ENCODE measurements around the gene POTEF.
"Not testable (repeated sequence)": the region's sequence is repeated elsewhere in the genome, so short reads cannot be mapped to it uniquely, and the experiment has no call there.

The POTEF gene

DNA sequence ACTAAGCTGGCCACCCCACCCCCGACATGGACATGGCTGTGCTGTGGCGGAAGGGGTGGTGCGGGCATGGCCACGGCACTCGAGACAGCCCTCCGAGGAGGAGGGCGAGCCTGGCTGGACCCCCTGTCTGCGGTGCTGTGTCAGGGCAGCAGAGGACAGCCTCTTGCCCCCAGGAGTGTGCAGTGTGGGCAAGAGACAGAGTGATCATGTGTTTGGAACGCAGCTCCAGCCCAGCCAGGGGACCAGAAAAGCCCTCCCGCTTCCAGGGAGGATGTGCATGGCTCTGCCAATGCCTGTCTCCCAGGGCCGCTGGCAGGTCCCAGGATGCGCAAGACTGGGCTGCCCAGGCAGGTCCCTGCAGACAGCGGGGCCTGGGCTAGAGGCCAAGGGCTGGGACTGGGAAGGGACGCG lies 9.8 kb upstream of the POTEF start:
- not testable (repeated sequence) for H3K4me3 ChIP-seq (ENCODE audit: low read length); H3K27me3 ChIP-seq (ENCODE audit: control insufficient read depth, insufficient read depth, low read length); H3K36me3 ChIP-seq (ENCODE audit: insufficient read depth, low read length); H3K9me3 ChIP-seq (replicated peaks; ENCODE audit: low read length); H3K4me1 ChIP-seq (ENCODE audit: control insufficient read depth, insufficient read depth, low read length); H3K9ac ChIP-seq (ENCODE audit: low read depth, low read length); H3K4me2 ChIP-seq (ENCODE audit: low read length)

DNA sequence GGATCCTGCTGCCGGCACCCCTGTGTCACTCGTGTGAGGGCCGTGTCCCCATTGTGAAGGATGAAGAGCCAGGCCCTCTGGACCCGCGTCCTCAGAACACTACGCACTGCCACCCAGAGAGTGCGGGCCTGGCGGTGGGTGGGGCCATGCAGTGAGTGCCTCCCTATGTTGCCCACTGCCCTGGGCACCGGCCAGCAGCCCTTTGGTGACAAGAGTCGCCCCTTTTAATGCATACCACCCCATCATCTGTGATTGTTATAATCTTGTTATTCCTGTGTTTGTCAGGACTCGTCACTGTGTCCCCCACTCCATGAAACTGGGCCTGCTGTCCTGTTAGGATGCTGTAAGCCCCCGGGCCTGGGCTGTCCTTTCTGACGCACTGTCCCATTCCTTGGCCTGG lies 9.3 kb upstream of the POTEF start:
- not testable (repeated sequence) for H3K9ac ChIP-seq (ENCODE audit: low read depth, low read length); H3K27me3 ChIP-seq (ENCODE audit: control insufficient read depth, insufficient read depth, low read length); H3K9me3 ChIP-seq (replicated peaks; ENCODE audit: low read length)

DNA sequence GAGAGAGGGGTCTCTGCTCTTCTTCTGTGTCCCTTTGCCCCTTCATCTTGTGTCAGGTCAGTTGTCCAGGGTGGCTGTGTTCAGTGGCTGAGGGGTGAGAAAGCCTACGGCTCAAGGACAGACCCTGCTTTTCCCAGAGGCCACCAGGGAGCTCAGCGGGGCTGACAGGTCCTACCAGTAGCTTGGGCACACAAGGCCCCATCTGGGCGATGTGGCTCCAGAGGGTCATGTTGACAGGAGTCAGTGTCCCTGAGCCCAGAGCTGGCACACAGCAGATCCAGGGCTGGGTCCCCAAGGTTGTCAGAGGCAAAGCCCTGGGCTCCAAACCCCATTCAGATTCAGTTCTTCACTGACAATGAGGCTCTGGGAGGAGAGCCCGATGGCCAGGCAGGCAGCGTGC lies 8.1 kb upstream of the POTEF start:
- not testable (repeated sequence) for H3K4me3 ChIP-seq (ENCODE audit: low read length); H3K9me3 ChIP-seq (replicated peaks; ENCODE audit: low read length); H3K36me3 ChIP-seq (ENCODE audit: insufficient read depth, low read length); H3K27me3 ChIP-seq (ENCODE audit: control insufficient read depth, insufficient read depth, low read length); H3K4me2 ChIP-seq (ENCODE audit: low read length); H3K9ac ChIP-seq (ENCODE audit: low read depth, low read length); H3K4me1 ChIP-seq (ENCODE audit: control insufficient read depth, insufficient read depth, low read length)

More for the DNA sequence above, 9.3 kb upstream of the POTEF start:
- H3K4me1 ChIP-seq (ENCODE audit: control insufficient read depth, insufficient read depth, low read length); H3K36me3 ChIP-seq (ENCODE audit: insufficient read depth, low read length); H3K4me3 ChIP-seq (ENCODE audit: low read length); H3K4me2 ChIP-seq (ENCODE audit: low read length): not testable (repeated sequence)

DNA sequence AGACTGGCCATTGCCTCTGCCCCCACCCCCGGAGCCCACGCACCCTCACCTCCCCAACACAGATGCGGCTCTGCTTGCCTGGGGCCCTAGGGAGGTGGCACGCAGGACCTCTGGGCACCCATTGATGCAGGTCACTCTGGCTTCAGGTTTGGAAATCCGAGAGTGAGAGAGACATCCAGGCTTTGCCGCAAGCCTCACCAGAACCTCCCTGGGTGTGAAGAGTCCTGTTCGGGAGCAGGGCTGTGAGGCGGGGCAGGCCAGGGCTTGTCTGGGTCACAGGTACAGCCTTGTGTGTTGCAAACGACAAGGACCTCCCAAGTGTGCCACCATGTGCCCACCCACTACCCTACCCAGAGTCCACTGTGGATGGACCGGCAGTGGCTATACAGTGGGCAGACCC lies 7.5 kb upstream of the POTEF start:
- not testable (repeated sequence) for H3K4me3 ChIP-seq (ENCODE audit: low read length); H3K4me1 ChIP-seq (ENCODE audit: control insufficient read depth, insufficient read depth, low read length); H3K9ac ChIP-seq (ENCODE audit: low read depth, low read length); H3K9me3 ChIP-seq (replicated peaks; ENCODE audit: low read length); H3K27me3 ChIP-seq (ENCODE audit: control insufficient read depth, insufficient read depth, low read length); H3K36me3 ChIP-seq (ENCODE audit: insufficient read depth, low read length); H3K4me2 ChIP-seq (ENCODE audit: low read length)

DNA sequence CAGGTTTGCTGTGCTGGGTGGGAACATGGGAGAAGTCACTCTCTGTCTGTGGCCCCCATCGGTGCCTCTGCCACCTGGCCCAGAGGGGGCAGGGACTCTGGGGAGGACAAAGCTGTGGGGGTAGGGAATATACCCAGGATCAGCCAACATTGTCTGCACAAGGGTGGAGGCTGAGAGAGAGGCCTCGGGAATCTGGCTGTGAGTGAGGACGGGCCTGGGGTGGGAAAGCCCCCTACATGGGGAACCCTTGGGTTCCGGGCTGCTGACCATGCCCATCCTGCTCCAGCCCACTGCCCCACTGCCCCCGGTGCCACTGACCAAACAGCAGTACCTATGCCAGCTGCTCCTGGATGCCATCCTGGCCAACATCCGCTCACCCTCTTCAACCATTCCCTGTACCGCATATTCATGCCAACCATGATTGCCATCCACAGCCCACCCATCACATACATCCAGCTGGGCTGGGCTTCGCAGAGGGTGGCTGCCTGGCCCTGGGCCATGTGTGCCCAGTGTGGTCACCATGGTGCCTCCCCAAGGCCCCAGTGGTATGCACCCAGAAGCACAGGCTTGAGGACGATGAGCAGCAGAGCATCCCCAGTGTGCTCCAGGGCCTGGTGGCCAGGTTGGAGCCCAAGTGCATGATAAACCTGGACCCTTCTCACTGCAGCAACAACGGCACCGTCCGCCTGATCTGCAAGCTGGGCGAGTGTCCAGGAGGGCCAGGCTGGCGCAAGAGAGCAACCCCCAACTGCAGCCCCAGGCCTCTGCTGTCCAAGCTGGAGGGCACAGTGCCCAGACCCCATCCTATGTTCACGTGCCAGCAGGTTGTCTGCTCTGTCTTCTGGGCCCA lies 6.9 kb upstream of the POTEF start:
- no peaks in the 10 kb centered on the region for H3K9me3 ChIP-seq (replicated peaks; ENCODE audit: low read length)
- no peak overlapping the region for H3K4me3 ChIP-seq (ENCODE audit: low read length)
- no peak overlapping the region for H3K4me2 ChIP-seq (ENCODE audit: low read length)
- H3K4me1 ChIP-seq (ENCODE audit: control insufficient read depth, insufficient read depth, low read length): no peaks in the 10 kb centered on the region
- H3K27me3 ChIP-seq (ENCODE audit: control insufficient read depth, insufficient read depth, low read length): no peaks in the 10 kb centered on the region
- H3K36me3 ChIP-seq (ENCODE audit: insufficient read depth, low read length): no peaks in the 10 kb centered on the region
- no peak overlapping the region for H3K9ac ChIP-seq (ENCODE audit: low read depth, low read length)

DNA sequence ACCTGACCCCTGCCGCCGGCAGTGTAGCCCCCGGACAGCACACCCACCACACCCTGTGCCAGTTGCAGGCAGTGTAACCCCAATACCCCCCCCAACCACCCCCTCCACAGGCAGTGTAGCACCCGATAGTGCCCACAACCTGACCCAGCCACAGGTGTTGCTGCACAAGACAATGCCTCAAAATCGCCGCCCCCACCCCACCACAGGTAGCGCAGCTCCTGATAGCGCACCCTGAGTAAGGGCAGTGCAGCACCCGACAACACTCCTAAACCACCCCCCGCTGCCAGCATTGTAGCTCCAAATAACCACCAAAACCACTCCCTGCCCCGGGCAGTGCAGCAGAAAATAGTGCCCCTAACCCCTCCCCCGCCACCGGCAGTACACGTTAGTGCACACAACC lies 558 bp downstream of the POTEF start:
- not testable (repeated sequence) for H3K9me3 ChIP-seq (replicated peaks; ENCODE audit: low read length); H3K36me3 ChIP-seq (ENCODE audit: insufficient read depth, low read length); H3K4me3 ChIP-seq (ENCODE audit: low read length); H3K4me1 ChIP-seq (ENCODE audit: control insufficient read depth, insufficient read depth, low read length); H3K27me3 ChIP-seq (ENCODE audit: control insufficient read depth, insufficient read depth, low read length); H3K4me2 ChIP-seq (ENCODE audit: low read length); H3K9ac ChIP-seq (ENCODE audit: low read depth, low read length)

DNA sequence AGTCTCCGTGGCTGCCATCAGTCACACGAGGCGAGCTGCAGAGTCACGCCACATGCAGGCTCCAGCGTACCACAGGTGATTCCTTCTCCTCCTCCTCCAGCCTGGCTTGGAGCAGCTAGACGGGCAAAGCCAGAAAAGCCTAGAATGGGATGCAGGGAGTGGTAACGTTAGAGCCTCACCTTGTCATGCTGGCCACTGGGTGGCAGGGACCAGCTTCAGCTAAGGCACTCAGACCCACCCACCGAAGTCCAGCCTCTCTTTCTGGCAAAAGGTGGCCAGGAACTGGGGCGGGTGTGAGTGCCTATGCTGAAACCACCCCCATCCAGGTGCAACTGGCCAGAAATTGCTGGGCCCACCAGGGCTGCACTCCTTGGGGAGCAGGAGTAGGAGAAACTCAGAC lies 1.3 kb downstream of the POTEF start:
- not testable (repeated sequence) for H3K9me3 ChIP-seq (replicated peaks; ENCODE audit: low read length); H3K36me3 ChIP-seq (ENCODE audit: insufficient read depth, low read length); H3K27me3 ChIP-seq (ENCODE audit: control insufficient read depth, insufficient read depth, low read length); H3K4me3 ChIP-seq (ENCODE audit: low read length); H3K4me2 ChIP-seq (ENCODE audit: low read length); H3K4me1 ChIP-seq (ENCODE audit: control insufficient read depth, insufficient read depth, low read length); H3K9ac ChIP-seq (ENCODE audit: low read depth, low read length)

DNA sequence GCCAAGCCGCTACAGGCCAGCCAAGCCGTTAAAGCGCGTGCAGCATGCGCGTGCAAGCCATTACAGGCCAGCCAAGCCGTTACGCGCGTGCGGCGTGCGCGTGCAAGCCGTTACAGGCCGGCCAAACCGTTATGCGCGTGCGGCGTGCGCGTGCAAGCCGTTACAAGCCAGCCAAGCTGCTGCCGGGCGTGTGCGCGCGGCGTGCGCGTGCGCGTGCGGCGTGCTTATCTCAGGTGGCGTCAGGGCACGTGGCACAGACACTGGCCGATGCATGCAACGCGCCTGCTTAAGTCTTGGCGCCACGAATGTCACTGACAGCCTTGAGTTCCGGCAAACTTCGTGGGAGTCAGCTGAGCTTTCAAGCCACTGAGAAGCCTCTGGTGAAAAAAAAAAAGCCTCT lies 8.1 kb downstream of the POTEF start:
- H3K36me3 ChIP-seq (ENCODE audit: insufficient read depth, low read length); H3K4me1 ChIP-seq (ENCODE audit: control insufficient read depth, insufficient read depth, low read length); H3K4me2 ChIP-seq (ENCODE audit: low read length); H3K9ac ChIP-seq (ENCODE audit: low read depth, low read length); H3K27me3 ChIP-seq (ENCODE audit: control insufficient read depth, insufficient read depth, low read length); H3K9me3 ChIP-seq (replicated peaks; ENCODE audit: low read length); H3K4me3 ChIP-seq (ENCODE audit: low read length): not testable (repeated sequence)

DNA sequence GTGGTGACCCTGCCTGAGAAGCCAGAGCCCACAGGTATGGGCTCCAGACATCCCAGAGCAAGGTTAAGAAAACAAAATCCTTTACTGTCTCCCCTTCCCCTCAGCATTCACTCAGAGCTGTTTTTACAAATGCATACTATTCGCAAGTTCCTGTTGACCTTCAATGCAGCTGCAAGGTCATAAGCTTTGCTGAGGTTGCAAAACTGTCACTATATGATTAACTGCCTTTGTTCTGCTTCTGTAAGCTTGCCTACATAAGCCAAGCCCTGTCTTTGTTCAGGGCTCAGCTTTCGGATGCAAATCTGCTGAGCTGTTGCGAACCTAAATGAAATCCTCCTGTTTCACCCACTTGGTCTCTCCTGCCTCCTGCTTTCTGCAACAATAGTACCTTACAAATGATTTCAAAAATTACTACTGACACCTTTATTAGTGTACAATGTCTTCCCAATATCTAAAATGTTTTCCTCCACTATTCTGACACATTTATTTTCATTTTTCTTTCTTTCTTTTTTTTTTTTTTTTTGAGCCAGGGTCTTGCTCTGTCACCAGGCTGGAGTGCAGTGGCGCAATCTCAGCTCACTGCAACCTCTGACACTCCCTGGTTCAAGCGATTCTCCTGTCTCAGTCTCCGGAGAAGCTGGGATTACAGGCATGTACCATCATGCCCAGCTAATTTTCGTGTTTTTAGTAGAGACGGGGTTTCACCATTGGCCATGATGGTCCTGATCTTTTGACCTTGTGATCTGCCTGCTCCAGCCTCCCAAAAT lies 26.2 kb downstream of the POTEF start:
- not testable (repeated sequence) for H3K4me3 ChIP-seq (ENCODE audit: low read length); H3K9me3 ChIP-seq (replicated peaks; ENCODE audit: low read length); H3K9ac ChIP-seq (ENCODE audit: low read depth, low read length); H3K4me2 ChIP-seq (ENCODE audit: low read length); H3K4me1 ChIP-seq (ENCODE audit: control insufficient read depth, insufficient read depth, low read length); H3K27me3 ChIP-seq (ENCODE audit: control insufficient read depth, insufficient read depth, low read length); H3K36me3 ChIP-seq (ENCODE audit: insufficient read depth, low read length)

DNA sequence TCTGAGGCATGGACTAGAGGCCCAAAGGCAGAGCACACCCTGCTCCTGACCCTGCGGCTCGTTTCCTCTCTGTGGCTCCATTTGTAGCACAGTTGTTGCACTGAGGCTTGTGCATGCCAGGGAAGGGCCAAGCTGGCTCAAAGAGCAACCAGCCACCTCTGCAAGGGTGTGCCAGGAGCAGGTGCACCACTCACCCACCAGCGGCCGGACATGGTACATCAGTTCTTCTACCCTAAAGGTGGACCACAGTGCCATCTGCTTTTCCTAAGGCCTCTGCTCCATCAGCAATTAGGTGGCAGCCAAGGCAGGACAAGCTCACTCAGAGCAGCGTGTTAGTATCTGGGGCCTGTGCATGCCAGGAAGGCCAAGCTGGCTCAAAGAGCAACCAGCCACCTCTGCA lies 66.4 kb downstream of the POTEF start:
- not testable (repeated sequence) for H3K4me3 ChIP-seq (ENCODE audit: low read length); H3K36me3 ChIP-seq (ENCODE audit: insufficient read depth, low read length); H3K4me2 ChIP-seq (ENCODE audit: low read length); H3K9ac ChIP-seq (ENCODE audit: low read depth, low read length); H3K9me3 ChIP-seq (replicated peaks; ENCODE audit: low read length); H3K27me3 ChIP-seq (ENCODE audit: control insufficient read depth, insufficient read depth, low read length); H3K4me1 ChIP-seq (ENCODE audit: control insufficient read depth, insufficient read depth, low read length)

DNA sequence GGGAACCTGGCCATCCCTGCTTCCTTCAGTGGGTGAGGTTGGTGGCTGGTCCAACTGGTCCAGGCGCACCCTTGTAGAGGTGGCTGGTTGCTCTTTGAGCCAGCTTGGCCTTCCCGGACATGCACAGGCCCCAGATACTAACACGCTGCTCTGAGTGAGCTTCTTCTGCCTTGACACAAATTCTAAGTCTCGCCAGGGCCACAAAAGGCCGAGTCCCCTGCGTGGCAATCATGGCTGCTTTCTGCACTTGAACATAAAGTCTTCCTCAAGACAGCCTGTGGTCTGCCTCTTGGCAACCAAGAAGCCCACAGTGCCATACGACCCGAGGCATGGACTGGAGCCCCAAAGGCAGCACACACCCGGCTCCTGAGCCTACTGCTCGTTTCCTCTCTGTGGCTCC lies 69.0 kb downstream of the POTEF start:
- not testable (repeated sequence) for H3K27me3 ChIP-seq (ENCODE audit: control insufficient read depth, insufficient read depth, low read length); H3K4me1 ChIP-seq (ENCODE audit: control insufficient read depth, insufficient read depth, low read length); H3K36me3 ChIP-seq (ENCODE audit: insufficient read depth, low read length); H3K9ac ChIP-seq (ENCODE audit: low read depth, low read length); H3K4me2 ChIP-seq (ENCODE audit: low read length); H3K4me3 ChIP-seq (ENCODE audit: low read length); H3K9me3 ChIP-seq (replicated peaks; ENCODE audit: low read length)

DNA sequence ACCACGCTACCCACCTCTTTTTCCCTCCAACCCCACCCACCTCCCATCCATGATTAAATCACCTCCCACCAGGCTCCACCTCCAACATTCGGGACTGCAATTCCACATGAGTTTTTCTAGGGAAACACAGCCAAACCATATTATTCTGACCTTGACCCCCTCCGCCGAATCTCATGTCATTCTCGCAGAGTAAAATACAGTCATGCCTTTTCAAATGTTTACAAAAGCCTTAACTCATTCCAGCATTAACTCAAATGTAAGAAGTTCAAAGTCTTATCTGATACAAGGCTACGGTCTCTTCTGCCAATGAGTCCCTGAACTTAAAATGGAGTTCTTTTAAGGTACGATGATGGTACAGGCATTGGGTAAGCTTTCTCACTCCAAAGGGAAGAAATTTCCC lies 72.7 kb downstream of the POTEF start:
- not testable (repeated sequence) for H3K36me3 ChIP-seq (ENCODE audit: insufficient read depth, low read length); H3K27me3 ChIP-seq (ENCODE audit: control insufficient read depth, insufficient read depth, low read length); H3K4me1 ChIP-seq (ENCODE audit: control insufficient read depth, insufficient read depth, low read length); H3K9ac ChIP-seq (ENCODE audit: low read depth, low read length); H3K9me3 ChIP-seq (replicated peaks; ENCODE audit: low read length); H3K4me2 ChIP-seq (ENCODE audit: low read length); H3K4me3 ChIP-seq (ENCODE audit: low read length)

All from skeletal muscle satellite cell (primary cell).